HG02852 (cell line): ENCODE results near the gene ZER1.
"Not testable (repeated sequence)": the region's sequence is repeated elsewhere in the genome, so short reads cannot be mapped to it uniquely, and the experiment has no call there.

ENCODE experiments used
- ATAC-seq: cut with Tn5 transposase; IDR thresholded peaks from one replicate; pipeline ENCODE4 v1.9.1; 2021; ENCODE audit warnings: mild to moderate bottlenecking, moderate library complexity; ENCODE audit not compliant: unreplicated experiment

The ZER1 gene

GRCh38 chr9:128718047-128718446 is 53.7 kb downstream of the ZER1 start:
- ATAC-seq: no peak

- ATAC-seq: no peak
Measured at GRCh38 chr9:128716581-128717254, 55.0 kb downstream of the ZER1 start.

GRCh38 chr9:128715436-128715750 is 56.3 kb downstream of the ZER1 start:
- no peak for ATAC-seq

GRCh38 chr9:128714586-128715435 is 56.9 kb downstream of the ZER1 start:
- no peak for ATAC-seq

- no peak for ATAC-seq
Measured at GRCh38 chr9:128713941-128714573, 57.7 kb downstream of the ZER1 start.

- no peak for ATAC-seq
Measured at GRCh38 chr9:128713411-128713780, 58.3 kb downstream of the ZER1 start.

- no peak for ATAC-seq
Measured at GRCh38 chr9:128712451-128713410, 59.0 kb downstream of the ZER1 start.

GRCh38 chr9:128707446-128707845 is 64.3 kb downstream of the ZER1 start:
- ATAC-seq: no peak

GRCh38 chr9:128706671-128707381 is 64.9 kb downstream of the ZER1 start:
- ATAC-seq: no peak

GRCh38 chr9:128706045-128706444 is 65.7 kb downstream of the ZER1 start:
- no peak for ATAC-seq

GRCh38 chr9:128705051-128705965 is 66.4 kb downstream of the ZER1 start:
- ATAC-seq: no peak

- ATAC-seq: no peak
Measured at GRCh38 chr9:128704356-128704670, 67.4 kb downstream of the ZER1 start.

- no peak for ATAC-seq
Measured at GRCh38 chr9:128703616-128704355, 67.9 kb downstream of the ZER1 start.

GRCh38 chr9:128702949-128703615 is 68.6 kb downstream of the ZER1 start:
- peak; percentile 12 for ATAC-seq

- peak; percentile 74 for ATAC-seq
Measured at GRCh38 chr9:128702445-128702948, 69.2 kb downstream of the ZER1 start, which contains the start of gene PKN3. TSS of gene PKN3 (plus strand) at chr9:128702503. CDS start at chr9:128702916, 413 bp downstream.

- no peak for ATAC-seq
Measured at GRCh38 chr9:128701227-128701854, 70.4 kb downstream of the ZER1 start.

- ATAC-seq: not testable (repeated sequence)
Measured at GRCh38 chr9:128699096-128699795, 72.5 kb downstream of the ZER1 start.
